Measurements from ENCODE around the gene FPGS.

DNA sequence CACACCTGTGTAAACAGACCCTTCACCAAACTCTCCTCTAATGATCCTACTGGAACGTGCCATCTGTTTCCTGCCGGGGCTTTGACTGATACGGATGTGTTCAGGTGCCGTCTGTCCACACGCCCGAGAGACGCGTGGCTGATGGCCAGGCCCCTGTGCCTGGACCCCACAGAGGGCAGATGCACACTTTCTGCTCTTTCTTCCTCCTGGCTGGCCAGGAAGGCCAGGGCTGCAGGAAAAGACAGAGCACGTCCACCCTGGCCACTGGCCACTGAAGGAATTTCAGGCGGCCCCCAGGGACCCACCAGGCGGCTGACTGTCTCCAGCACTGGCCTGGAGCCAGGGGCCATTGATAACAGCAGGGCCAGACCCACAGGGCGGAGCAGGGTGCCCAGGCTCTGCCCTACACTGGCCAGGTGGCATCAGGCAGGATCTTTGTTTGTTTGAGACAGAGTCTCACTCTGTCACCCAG, 55.4 kb downstream of the FPGS start:
- TF ChIP-seq, protein P1, sequence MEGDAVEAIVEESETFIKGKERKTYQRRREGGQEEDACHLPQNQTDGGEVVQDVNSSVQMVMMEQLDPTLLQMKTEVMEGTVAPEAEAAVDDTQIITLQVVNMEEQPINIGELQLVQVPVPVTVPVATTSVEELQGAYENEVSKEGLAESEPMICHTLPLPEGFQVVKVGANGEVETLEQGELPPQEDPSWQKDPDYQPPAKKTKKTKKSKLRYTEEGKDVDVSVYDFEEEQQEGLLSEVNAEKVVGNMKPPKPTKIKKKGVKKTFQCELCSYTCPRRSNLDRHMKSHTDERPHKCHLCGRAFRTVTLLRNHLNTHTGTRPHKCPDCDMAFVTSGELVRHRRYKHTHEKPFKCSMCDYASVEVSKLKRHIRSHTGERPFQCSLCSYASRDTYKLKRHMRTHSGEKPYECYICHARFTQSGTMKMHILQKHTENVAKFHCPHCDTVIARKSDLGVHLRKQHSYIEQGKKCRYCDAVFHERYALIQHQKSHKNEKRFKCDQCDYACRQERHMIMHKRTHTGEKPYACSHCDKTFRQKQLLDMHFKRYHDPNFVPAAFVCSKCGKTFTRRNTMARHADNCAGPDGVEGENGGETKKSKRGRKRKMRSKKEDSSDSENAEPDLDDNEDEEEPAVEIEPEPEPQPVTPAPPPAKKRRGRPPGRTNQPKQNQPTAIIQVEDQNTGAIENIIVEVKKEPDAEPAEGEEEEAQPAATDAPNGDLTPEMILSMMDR (IDR thresholded peaks at IDR 0.05): no peak
- no peak for TF ChIP-seq POLR2A (IDR thresholded peaks at IDR 0.05)

Data from gastroesophageal sphincter (tissue), 3 donors.